ENCODE data around the gene ARHGAP12. TPM values are rescaled to one million over a fixed set of nuclear protein-coding genes. Genes with fewer than 3 reads are reported as not detected.
"Not testable (repeated sequence)": the region's sequence is repeated elsewhere in the genome, so short reads cannot be mapped to it uniquely, and the experiment has no call there.

Gene ARHGAP12
- polyA plus RNA-seq (2014; cell fraction: cytosol; rRNA removed) = 10.1 and 10.2 TPM in 2 replicates
- 17.7 and 21.8 TPM in 2 replicates for polyA plus RNA-seq (2014; cell fraction: nucleus; rRNA removed)

GRCh38 chr10:31928549-31929260 lies at the start of gene ARHGAP12:
Gene ARHGAP12, minus strand, starts transcription at chr10:31928831. Its CDS starts 19,976 bp downstream, at chr10:31908855.
- peak; percentile 77 for DNase-seq (ENCODE audit: low spot score)

- DNase-seq (ENCODE audit: low spot score) = no peak
These were observed 49.5 kb upstream of the ARHGAP12 start for GRCh38 chr10:31978156-31978483.

GRCh38 chr10:31977440-31978155 lies 49.0 kb upstream of the ARHGAP12 start:
- DNase-seq (ENCODE audit: low spot score) = no peak

GRCh38 chr10:31975157-31975765 lies 46.6 kb upstream of the ARHGAP12 start:
- DNase-seq (ENCODE audit: low spot score) = no peak

- no peak for DNase-seq (ENCODE audit: low spot score)
These were observed 45.9 kb upstream of the ARHGAP12 start for GRCh38 chr10:31974434-31975124.

GRCh38 chr10:31972519-31973041 lies 43.9 kb upstream of the ARHGAP12 start:
- DNase-seq (ENCODE audit: low spot score) = no peak

- DNase-seq (ENCODE audit: low spot score) = not testable (repeated sequence)
These were observed 41.2 kb upstream of the ARHGAP12 start for GRCh38 chr10:31969847-31970246.

GRCh38 chr10:31963589-31963980 lies 35.0 kb upstream of the ARHGAP12 start:
- no peak for DNase-seq (ENCODE audit: low spot score)

- DNase-seq (ENCODE audit: low spot score) = no peak
These were observed 34.4 kb upstream of the ARHGAP12 start for GRCh38 chr10:31962826-31963588.

- DNase-seq (ENCODE audit: low spot score) = no peak
These were observed 32.8 kb upstream of the ARHGAP12 start for GRCh38 chr10:31961277-31962074.

- no peak for DNase-seq (ENCODE audit: low spot score)
These were observed 31.0 kb upstream of the ARHGAP12 start for GRCh38 chr10:31959461-31960173.

- no peak for DNase-seq (ENCODE audit: low spot score)
These were observed 30.2 kb upstream of the ARHGAP12 start for GRCh38 chr10:31958856-31959255.

GRCh38 chr10:31956200-31956946 lies 27.7 kb upstream of the ARHGAP12 start:
- DNase-seq (ENCODE audit: low spot score) = no peak

- DNase-seq (ENCODE audit: low spot score) = no peak
These were observed 26.0 kb upstream of the ARHGAP12 start for GRCh38 chr10:31954410-31955191.

GRCh38 chr10:31953480-31953879 lies 24.8 kb upstream of the ARHGAP12 start:
- no peak for DNase-seq (ENCODE audit: low spot score)

GRCh38 chr10:31953080-31953479 lies 24.4 kb upstream of the ARHGAP12 start:
- no peak for DNase-seq (ENCODE audit: low spot score)

- DNase-seq (ENCODE audit: low spot score) = no peak
These were observed 23.4 kb upstream of the ARHGAP12 start for GRCh38 chr10:31952066-31952465.

- no peak for DNase-seq (ENCODE audit: low spot score)
These were observed 20.6 kb upstream of the ARHGAP12 start for GRCh38 chr10:31949266-31949665.

Data from SK-N-DZ (cell line).